GM12878 (cell line): ENCODE results near the gene PRKG1.

Experiments used
- CBX5 ChIP-seq: sonication (generic); IDR thresholded peaks from 2 replicates; pipeline ENCODE4 v1.6.1; 2016; ENCODE audit warnings: low read depth, moderate library complexity, mild to moderate bottlenecking, inconsistent platforms
- FOXK2 ChIP-seq: fragments of 450-650 bp; IDR thresholded peaks from 2 replicates; pipeline ENCODE4 v1.6.1; 2017; ENCODE audit warnings: mild to moderate bottlenecking, moderate library complexity
- HDAC2 ChIP-seq: fragments of 200-600 bp; sonication (generic); IDR thresholded peaks from 2 replicates; pipeline ENCODE4 v1.6.1; 2017
- MYC ChIP-seq: IDR thresholded peaks from 2 replicates; pipeline ENCODE4 v1.6.1; 2011; ENCODE audit warnings: mild to moderate bottlenecking, low read length, moderate library complexity, inconsistent platforms; ENCODE audit not compliant: insufficient read depth, insufficient replicate concordance, insufficient read length, severe bottlenecking
- RAD21 ChIP-seq: IDR thresholded peaks from 2 replicates; pipeline ENCODE4 v1.6.1; 2011; ENCODE audit warnings: mild to moderate bottlenecking, low read depth, low read length, moderate library complexity; ENCODE audit not compliant: insufficient read depth
- TF ChIP-seq, protein P1 (sequence below): IDR thresholded peaks from 2 replicates; pipeline ENCODE4 v1.6.1; 2011; ENCODE audit warnings: low read depth, mild to moderate bottlenecking, low read length, moderate library complexity, borderline replicate concordance; ENCODE audit errors: extremely low read depth
- TF ChIP-seq, protein P2 (sequence below), 3 experiments: IDR thresholded peaks in 2 of 3; conservative IDR thresholded peaks in 1 of 3; 2 replicates each; pipeline ENCODE4 v1.5.1; 2011; ENCODE audit warnings: low read depth in 3 of 3, low read length in 3 of 3, mild to moderate bottlenecking in 3 of 3, control low read depth in 2 of 3, moderate library complexity in 2 of 3, inconsistent platforms in 1 of 3, mixed read lengths in 1 of 3; ENCODE audit not compliant: control insufficient read depth in 2 of 3, insufficient read depth in 1 of 3; ENCODE audit errors: extremely low read depth in 1 of 3

DNA sequence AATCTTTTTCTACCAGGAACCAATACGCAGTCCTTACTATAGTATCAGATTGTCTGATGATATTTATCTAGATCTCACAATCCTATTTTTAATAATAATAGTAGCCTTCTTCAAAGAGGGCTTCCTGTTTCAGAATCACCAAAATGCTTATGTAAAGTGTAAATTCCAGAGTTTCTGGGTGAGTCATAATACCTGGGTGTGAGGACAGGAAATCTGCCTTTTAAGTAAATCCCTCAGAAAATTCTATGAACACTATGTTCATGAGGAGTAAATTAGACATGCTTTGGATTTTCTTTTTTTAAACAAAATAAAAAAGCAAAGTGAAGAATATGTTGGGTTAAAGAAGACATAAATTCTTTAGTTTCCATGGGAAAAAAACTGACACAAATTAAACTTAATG is 1260.3 kb downstream of the PRKG1 start:
- TF ChIP-seq, protein P1, sequence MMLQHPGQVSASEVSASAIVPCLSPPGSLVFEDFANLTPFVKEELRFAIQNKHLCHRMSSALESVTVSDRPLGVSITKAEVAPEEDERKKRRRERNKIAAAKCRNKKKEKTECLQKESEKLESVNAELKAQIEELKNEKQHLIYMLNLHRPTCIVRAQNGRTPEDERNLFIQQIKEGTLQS: no peak
- TF ChIP-seq, protein P2, sequence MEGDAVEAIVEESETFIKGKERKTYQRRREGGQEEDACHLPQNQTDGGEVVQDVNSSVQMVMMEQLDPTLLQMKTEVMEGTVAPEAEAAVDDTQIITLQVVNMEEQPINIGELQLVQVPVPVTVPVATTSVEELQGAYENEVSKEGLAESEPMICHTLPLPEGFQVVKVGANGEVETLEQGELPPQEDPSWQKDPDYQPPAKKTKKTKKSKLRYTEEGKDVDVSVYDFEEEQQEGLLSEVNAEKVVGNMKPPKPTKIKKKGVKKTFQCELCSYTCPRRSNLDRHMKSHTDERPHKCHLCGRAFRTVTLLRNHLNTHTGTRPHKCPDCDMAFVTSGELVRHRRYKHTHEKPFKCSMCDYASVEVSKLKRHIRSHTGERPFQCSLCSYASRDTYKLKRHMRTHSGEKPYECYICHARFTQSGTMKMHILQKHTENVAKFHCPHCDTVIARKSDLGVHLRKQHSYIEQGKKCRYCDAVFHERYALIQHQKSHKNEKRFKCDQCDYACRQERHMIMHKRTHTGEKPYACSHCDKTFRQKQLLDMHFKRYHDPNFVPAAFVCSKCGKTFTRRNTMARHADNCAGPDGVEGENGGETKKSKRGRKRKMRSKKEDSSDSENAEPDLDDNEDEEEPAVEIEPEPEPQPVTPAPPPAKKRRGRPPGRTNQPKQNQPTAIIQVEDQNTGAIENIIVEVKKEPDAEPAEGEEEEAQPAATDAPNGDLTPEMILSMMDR (IDR thresholded peaks at IDR 0.05 in 2 of 3, conservative IDR thresholded peaks at IDR 0.05 in 1 of 3; ENCODE audit: control insufficient read depth in 2 of 3, extremely low read depth in 1 of 3, insufficient read depth in 1 of 3, low read depth in 3 of 3, low read length in 3 of 3): no peak
- TF ChIP-seq FOXK2 (no peak), RAD21 (no peak), MYC (no peak), HDAC2 (no peak), CBX5 (no peak)
